HG03064 (cell line): ENCODE measurements around the gene TAF8.

ENCODE experiments used
- ATAC-seq: cut with Tn5 transposase; IDR thresholded peaks from one replicate; pipeline ENCODE4 v1.9.1; 2021; ENCODE audit warnings: low read depth; ENCODE audit not compliant: unreplicated experiment

The TAF8 gene

GRCh38 chr6:42049948-42050296 lies 402 bp upstream of the TAF8 start:
- ATAC-seq, result no peak

- ATAC-seq, result no peak
Measured at GRCh38 chr6:42051268-42051653, 937 bp downstream of the TAF8 start.

GRCh38 chr6:42053601-42054000 lies 3.3 kb downstream of the TAF8 start:
- ATAC-seq, result no peak

- ATAC-seq, result no peak
Measured at GRCh38 chr6:42059743-42060142, 9.4 kb downstream of the TAF8 start.

- ATAC-seq, result no peak
Measured at GRCh38 chr6:42066156-42066675, 15.9 kb downstream of the TAF8 start.

GRCh38 chr6:42068173-42068572 lies 17.8 kb downstream of the TAF8 start:
- no peak for ATAC-seq

- ATAC-seq, result no peak
Measured at GRCh38 chr6:42068872-42069522, 18.7 kb downstream of the TAF8 start.

- no peak for ATAC-seq
Measured at GRCh38 chr6:42071881-42072583, 21.7 kb downstream of the TAF8 start.

GRCh38 chr6:42073287-42073686 lies 23.0 kb downstream of the TAF8 start:
- ATAC-seq, result no peak

GRCh38 chr6:42075159-42075838 lies 25.0 kb downstream of the TAF8 start:
- ATAC-seq, result no peak

GRCh38 chr6:42078386-42078785 lies 28.1 kb downstream of the TAF8 start:
- no peak for ATAC-seq

- ATAC-seq, result no peak
Measured at GRCh38 chr6:42079941-42080464, 29.7 kb downstream of the TAF8 start.

GRCh38 chr6:42083530-42083929 lies 33.2 kb downstream of the TAF8 start:
- ATAC-seq, result no peak

GRCh38 chr6:42084889-42085288 lies 34.6 kb downstream of the TAF8 start:
- no peak for ATAC-seq

- no peak for ATAC-seq
Measured at GRCh38 chr6:42086046-42087035, 36.0 kb downstream of the TAF8 start.

- no peak for ATAC-seq
Measured at GRCh38 chr6:42088101-42088591, 37.8 kb downstream of the TAF8 start.

- ATAC-seq, result no peak
Measured at GRCh38 chr6:42090819-42091717, 40.7 kb downstream of the TAF8 start.

GRCh38 chr6:42091718-42092023 lies 41.3 kb downstream of the TAF8 start:
- no peak for ATAC-seq

GRCh38 chr6:42093582-42094329 lies 43.4 kb downstream of the TAF8 start:
- no peak for ATAC-seq
